ENCODE measurements around the gene MXD4. TPM values are rescaled to one million over a fixed set of nuclear protein-coding genes. Genes with fewer than 3 reads are reported as not detected.

MXD4 gene
- total and polyA plus RNA-seq, 2 of the 13 experiments (the other 11 are each of a cell fraction or from before 2014, with no cell fraction given), result 29.0 to 31.3 TPM

- ChIA-PET CTCF (ENCODE audit: low intra/inter-chr PET ratio, low total read pairs) (no interaction called here), POLR2A (interaction anchor here (1.4 to 1.8 kb wide), 4 partner anchors 8 to 295 kb away, joined by 5 to 11 read pairs (median 6); partner anchors contain the start of genes FAM193A, MXD4 and RNF4)
- FAIRE-seq (peak; percentile 15), DNase-seq (ENCODE audit: low spot score) (no peak), ATAC-seq (no peak)
- H3K79me2 ChIP-seq (ENCODE audit: insufficient read depth, low read length), result peaks cover 43% of the 10 kb centered on the region
- peaks cover 0 to 10% of the 10 kb centered on the region in 2 experiments; a peak in 2 of 5 replicates for H3K36me3 ChIP-seq (replicated peaks in 1 of 2; ENCODE audit: control insufficient read depth in 1 of 2, insufficient read depth in 2 of 2, low read length in 2 of 2)
- peak overlapping the region; percentile 77 for H3K27ac ChIP-seq (ENCODE audit: extremely low read length, insufficient read depth, low read length)
- intact Hi-C loops (cut with micrococcal nuclease; ENCODE audit: unreplicated experiment), result loop anchor here (10.0 kb wide), 1 partner anchor 224 kb away; the partner anchor contains the start of gene RNF4
- 3% methylated on average over 7 of the region's 7 CpGs for WGBS (ENCODE audit: low lambda C conversion rate)
- H4K20me1 ChIP-seq (ENCODE audit: insufficient read depth, low read length), result 0 out of 2 replicates have a peak, but pooled peaks cover 2% of the 10 kb centered on the region
- TF ChIP-seq SP140L (CRISPR knock-in tag; IDR thresholded peaks at IDR 0.05; ENCODE audit: borderline replicate concordance) (peak; percentile 16; the same call in 1 of the 2 replicates), CREB1 (IDR thresholded peaks at IDR 0.05) (peak; percentile 47; the same call in 1 of the 2 replicates), CREB1 (CRISPR knock-in tag; IDR thresholded peaks at IDR 0.05) (no peak), ZSCAN30 (CRISPR knock-in tag; IDR thresholded peaks at IDR 0.05) (no peak), ARID2 (CRISPR knock-in tag; IDR thresholded peaks at IDR 0.05; ENCODE audit: borderline replicate concordance) (no peak)
- H3K4me1 ChIP-seq (ENCODE audit: insufficient read depth, low read length), result peaks cover 68% of the 10 kb centered on the region
- in situ Hi-C loops (cut with HindIII; ENCODE audit: extremely low pct_ligation_motif_present, low pct_unique_long_range_greater_than_20kb), result no loop called here
- no peaks in the 10 kb centered on the region for H3K9me3 ChIP-seq (ENCODE audit: low read length)
- H3K27me3 ChIP-seq (ENCODE audit: control insufficient read depth in 1 of 2, insufficient read depth in 2 of 2, low read length in 2 of 2), result no peaks in the 10 kb centered on the region
- peak overlapping the region; percentile 86 for H3K9ac ChIP-seq (ENCODE audit: insufficient read depth, low read depth, low read length)
- BruUV-seq (replicated peaks), result no TSS peak
- peak overlapping the region; percentile 67 to 93 (median 76) for H3K4me3 ChIP-seq (replicated peaks in 1 of 3; ENCODE audit: insufficient read depth in 1 of 3, low read depth in 2 of 3, low read length in 3 of 3)
- no peak overlapping the region for H2AFZ ChIP-seq (ENCODE audit: low read length)
- peak overlapping the region; percentile 69 for H3K4me2 ChIP-seq (ENCODE audit: low read depth, low read length)
Measured at GRCh38 chr4:2241003-2241402, 20.9 kb downstream of the MXD4 start.

- H3K79me2 ChIP-seq (ENCODE audit: insufficient read depth, low read length), result peaks cover 43% of the 10 kb centered on the region
- DNase-seq (ENCODE audit: low spot score) (no peak), FAIRE-seq (no peak), ATAC-seq (no peak)
- POLR2A ChIA-PET, result no interaction called here
- H3K27me3 ChIP-seq (ENCODE audit: control insufficient read depth in 1 of 2, insufficient read depth in 2 of 2, low read length in 2 of 2), result no peaks in the 10 kb centered on the region
- no TSS peak for BruUV-seq (replicated peaks)
- TF ChIP-seq HOXA5 (CRISPR knock-in tag; IDR thresholded peaks at IDR 0.05) (no peak), ZNF33B (CRISPR knock-in tag; IDR thresholded peaks at IDR 0.05) (no peak), ZNF616 (CRISPR knock-in tag; IDR thresholded peaks at IDR 0.05; ENCODE audit: low read depth) (no peak), ETV6 (CRISPR knock-in tag; conservative IDR thresholded peaks at IDR 0.05) (no peak), SMC3 (IDR thresholded peaks at IDR 0.05; ENCODE audit: low read length) (no peak), RORA (CRISPR knock-in tag; IDR thresholded peaks at IDR 0.05) (no peak), RNF219 (CRISPR knock-in tag; IDR thresholded peaks at IDR 0.05) (no peak)
- H3K27ac ChIP-seq (ENCODE audit: extremely low read length, insufficient read depth, low read length), result no peak overlapping the region
- no peaks in the 10 kb centered on the region for H3K9me3 ChIP-seq (ENCODE audit: low read length)
- no peak overlapping the region for H3K4me2 ChIP-seq (ENCODE audit: low read depth, low read length)
- no peak overlapping the region for H3K9ac ChIP-seq (ENCODE audit: insufficient read depth, low read depth, low read length)
- WGBS (ENCODE audit: low lambda C conversion rate), result 72% methylated on average over 3 of the region's 3 CpGs
- in situ Hi-C loops (cut with HindIII; ENCODE audit: extremely low pct_ligation_motif_present, low pct_unique_long_range_greater_than_20kb) (no loop called here), intact Hi-C loops (cut with micrococcal nuclease; ENCODE audit: unreplicated experiment) (no loop called here)
- CTCF ChIA-PET (ENCODE audit: low intra/inter-chr PET ratio, low total read pairs), result no interaction called here
- 0 out of 2 replicates have a peak, but pooled peaks cover 2% of the 10 kb centered on the region for H4K20me1 ChIP-seq (ENCODE audit: insufficient read depth, low read length)
- H3K4me3 ChIP-seq (replicated peaks in 1 of 3; ENCODE audit: insufficient read depth in 1 of 3, low read depth in 2 of 3, low read length in 3 of 3), result no peak overlapping the region
- peaks cover 4 to 22% of the 10 kb centered on the region in 2 experiments; a peak in 4 of 5 replicates for H3K36me3 ChIP-seq (replicated peaks in 1 of 2; ENCODE audit: control insufficient read depth in 1 of 2, insufficient read depth in 2 of 2, low read length in 2 of 2)
- H2AFZ ChIP-seq (ENCODE audit: low read length), result no peak overlapping the region
- peaks cover 36% of the 10 kb centered on the region for H3K4me1 ChIP-seq (ENCODE audit: insufficient read depth, low read length)
Measured at GRCh38 chr4:2236944-2237666, 24.8 kb downstream of the MXD4 start.

Data from HepG2 (cell line).